HG02840 (cell line): Measurements from ENCODE around the gene CXCL3.

ENCODE experiments used
- ATAC-seq: cut with Tn5 transposase; IDR thresholded peaks from one replicate; pipeline ENCODE4 v1.9.1; 2021; ENCODE audit warnings: mild to moderate bottlenecking, moderate library complexity, moderate number of reproducible peaks; ENCODE audit not compliant: unreplicated experiment, low FRiP score

Gene CXCL3

GRCh38 chr4:74016068-74016467 lies 22.4 kb downstream of the CXCL3 start:
- no peak for ATAC-seq

DNA sequence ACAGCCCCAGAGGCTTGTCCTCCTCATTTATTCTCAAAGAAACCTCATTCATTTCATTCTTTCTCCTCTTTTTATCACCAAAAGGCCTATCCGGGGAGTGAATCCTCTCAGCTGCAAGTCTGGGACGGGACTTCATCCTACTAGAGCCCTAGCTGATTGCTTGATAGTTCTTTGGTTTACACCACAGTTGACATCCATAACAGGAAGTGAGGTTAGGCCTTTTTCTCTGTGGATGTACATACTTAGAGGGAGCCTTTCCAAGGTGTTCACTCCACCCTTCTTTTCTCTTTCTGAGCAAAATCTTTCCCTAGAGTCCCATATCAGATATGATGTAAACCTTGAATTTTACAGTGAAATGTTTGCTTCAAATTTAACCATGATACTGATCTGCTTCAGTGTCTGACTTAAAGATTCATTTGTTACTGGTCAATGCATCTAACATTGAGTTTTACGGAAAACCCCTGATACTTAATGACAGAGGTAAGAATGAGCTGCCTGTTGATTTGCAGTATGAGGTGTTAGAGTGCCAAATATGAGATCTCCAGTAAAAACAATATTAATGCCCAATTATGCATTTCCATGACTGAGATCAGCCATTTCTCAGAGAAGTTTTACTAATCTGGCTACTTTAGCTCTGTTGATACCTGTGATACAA lies 23.2 kb downstream of the CXCL3 start:
- no peak for ATAC-seq

- ATAC-seq = no peak
These were observed 24.2 kb downstream of the CXCL3 start for GRCh38 chr4:74014332-74014731.

DNA sequence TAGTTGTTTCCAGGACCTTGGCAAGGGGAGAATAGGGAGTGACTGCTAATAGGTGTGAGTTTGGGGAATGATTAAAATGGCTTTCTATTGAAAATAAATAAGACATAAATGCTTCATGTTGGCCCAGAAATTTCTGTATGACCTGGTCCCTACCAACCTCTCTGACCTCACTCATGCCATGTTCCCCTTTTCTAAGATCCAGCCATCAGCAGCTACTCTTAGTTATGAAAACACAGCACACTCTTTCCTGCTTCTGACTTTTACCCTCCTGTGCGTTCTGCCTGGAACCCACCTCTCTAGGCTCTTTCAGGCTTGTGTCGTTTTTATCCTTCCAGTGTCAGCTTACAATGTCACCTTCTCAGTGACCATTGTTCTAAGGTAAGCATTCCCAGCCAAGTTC lies 25.2 kb downstream of the CXCL3 start:
- ATAC-seq = no peak

GRCh38 chr4:74012130-74012529 lies 26.4 kb downstream of the CXCL3 start:
- ATAC-seq = no peak

DNA sequence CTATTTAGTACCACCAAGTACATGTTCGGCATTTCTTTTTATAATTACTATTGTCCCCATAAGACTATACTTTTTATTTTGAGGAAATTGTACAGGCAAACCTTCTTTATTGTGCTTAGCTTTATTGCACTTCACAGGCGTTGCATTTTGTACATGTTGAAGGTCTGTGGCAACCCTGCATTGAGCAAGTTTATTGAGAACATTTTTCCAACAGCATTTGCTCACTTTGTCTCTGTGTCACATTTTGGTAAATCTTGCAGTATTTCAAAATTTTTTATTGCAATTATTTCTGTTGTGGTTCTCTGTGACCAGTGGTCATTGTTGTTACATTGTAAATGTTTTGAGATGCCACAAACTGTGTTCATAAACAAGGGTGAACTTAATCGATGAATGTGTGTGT lies 29.2 kb downstream of the CXCL3 start:
- no peak for ATAC-seq

GRCh38 chr4:74006009-74006476 lies 32.4 kb downstream of the CXCL3 start:
- no peak for ATAC-seq

- no peak for ATAC-seq
These were observed 33.0 kb downstream of the CXCL3 start for GRCh38 chr4:74005528-74005927.

DNA sequence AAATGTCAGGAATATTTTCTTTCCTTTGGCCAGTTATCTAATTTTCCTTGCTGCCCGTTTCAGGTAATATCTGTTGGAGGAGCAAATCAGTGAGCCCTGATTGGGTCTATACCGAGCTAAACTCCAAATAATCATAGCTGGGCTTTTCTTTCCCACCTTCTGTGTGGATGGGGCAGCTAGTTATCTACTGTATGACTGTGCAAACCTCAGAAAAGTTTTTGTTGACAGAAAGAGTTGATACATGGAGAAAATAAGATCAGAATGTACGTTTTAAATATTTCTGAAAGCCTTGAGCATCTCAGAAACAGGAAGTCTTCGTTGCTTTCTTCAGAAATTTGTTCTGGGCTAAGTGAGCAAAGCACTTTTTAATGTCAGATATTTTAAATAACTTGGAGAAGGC lies 33.8 kb downstream of the CXCL3 start:
- no peak for ATAC-seq

DNA sequence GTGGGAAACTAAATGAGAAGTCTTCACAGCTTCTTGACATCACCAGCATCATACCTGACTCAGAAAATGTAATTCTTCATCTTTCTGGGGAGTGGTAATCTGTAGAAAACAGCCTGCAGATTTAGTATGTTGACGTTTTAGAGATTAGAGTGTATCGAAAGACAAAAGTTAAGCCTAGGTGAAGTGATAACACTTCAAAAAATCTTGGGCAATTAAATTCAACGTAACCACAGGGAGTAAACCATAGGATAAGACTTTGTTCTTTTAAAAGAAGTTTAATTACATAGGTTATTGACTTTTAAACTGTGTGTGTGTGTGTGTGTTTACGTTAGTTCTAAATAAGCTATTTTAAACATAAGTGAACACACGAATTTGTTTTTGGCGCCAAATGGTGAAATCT lies 38.2 kb downstream of the CXCL3 start:
- ATAC-seq = no peak

DNA sequence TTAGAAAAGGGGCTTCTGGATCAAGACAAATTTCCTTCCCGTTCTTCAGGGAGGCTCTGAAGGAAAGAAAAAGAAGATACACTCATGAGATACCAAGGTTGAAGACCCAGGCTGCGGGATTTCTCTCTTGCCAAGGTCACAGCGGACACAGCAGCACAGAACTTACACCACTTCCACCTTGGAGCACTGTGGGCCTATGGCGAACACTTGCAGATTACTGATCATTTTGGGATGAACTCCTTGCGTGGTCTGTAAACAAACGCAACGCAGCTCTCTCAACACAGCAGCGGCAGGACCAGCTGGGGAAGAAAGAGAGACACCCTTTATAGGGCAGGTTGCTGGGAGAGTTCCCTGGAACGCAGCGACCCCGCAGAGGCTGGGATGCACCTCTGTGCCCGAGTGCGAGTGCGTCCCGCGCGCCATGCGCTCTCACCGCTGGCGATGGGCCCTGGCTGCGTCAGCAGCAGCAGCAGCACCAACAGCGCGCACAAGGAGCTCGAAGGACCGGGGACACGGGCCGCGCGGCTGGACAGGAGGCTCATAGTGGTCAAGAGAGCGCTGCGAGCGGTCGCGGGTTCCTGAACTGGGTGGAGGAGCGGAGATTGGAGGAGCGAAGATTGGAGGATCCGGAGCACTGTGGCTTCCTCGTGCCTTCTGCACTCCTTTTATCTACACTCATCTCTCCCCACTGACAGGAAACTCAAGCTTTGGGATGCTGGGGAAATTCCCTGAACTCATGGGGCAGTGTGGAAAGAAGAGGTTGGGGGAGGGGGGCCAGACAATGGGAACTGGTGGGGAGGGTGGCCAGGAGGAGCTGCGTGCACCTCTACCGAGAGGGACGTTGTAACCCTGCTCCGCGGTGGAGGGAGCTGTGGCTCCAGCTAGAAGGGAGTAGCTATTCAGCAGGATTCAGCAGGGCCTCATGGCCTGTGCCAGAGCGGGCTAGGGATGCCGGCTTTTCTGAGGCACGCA lies 40.2 kb downstream of the CXCL3 start, which contains the start of gene CXCL5:
Gene CXCL5 (minus strand): TSS at position 638 of the 972 bp plus-strand sequence. CDS start 96 bp downstream, at position 542.
- ATAC-seq = no peak

- no peak for ATAC-seq
These were observed 46.4 kb downstream of the CXCL3 start for GRCh38 chr4:73992050-73992449.

GRCh38 chr4:73991742-73992000 lies 46.8 kb downstream of the CXCL3 start:
- no peak for ATAC-seq

- ATAC-seq = no peak
These were observed 47.3 kb downstream of the CXCL3 start for GRCh38 chr4:73990988-73991741.

GRCh38 chr4:73989928-73990327 lies 48.6 kb downstream of the CXCL3 start:
- no peak for ATAC-seq

- no peak for ATAC-seq
These were observed 49.5 kb downstream of the CXCL3 start for GRCh38 chr4:73989031-73989430.

DNA sequence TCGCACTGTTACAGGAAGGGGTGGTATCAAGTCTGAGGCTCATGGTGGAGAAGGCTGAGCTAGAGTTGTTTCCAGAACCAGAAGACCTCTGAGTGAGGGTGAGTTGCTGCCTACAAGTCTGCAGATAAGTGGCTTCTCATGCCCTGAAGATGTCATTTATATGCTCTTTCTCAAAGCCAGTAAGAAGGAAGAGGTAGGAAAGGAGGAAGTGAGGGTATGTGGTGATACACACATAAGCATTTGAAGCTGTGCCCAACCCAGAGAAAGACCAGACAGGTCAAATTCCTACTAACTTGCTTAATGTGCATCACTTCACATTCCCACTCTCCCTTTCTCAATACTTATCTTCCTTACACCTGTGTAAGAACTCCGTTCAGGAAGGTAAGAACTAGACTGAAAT lies 50.4 kb downstream of the CXCL3 start, which contains the start of gene PPBP:
Gene PPBP (minus strand): TSS at position 130 of the 400 bp plus-strand sequence. CDS start 87 bp downstream, at position 43.
- ATAC-seq = no peak
